ENCODE results near the gene FMN1. TPM values are rescaled to one million over a fixed set of nuclear protein-coding genes. Genes with fewer than 3 reads are reported as not detected.

FMN1 gene
- polyA plus RNA-seq, 3 donors = 0.28 to 3.7 (median 0.34) TPM

DNA sequence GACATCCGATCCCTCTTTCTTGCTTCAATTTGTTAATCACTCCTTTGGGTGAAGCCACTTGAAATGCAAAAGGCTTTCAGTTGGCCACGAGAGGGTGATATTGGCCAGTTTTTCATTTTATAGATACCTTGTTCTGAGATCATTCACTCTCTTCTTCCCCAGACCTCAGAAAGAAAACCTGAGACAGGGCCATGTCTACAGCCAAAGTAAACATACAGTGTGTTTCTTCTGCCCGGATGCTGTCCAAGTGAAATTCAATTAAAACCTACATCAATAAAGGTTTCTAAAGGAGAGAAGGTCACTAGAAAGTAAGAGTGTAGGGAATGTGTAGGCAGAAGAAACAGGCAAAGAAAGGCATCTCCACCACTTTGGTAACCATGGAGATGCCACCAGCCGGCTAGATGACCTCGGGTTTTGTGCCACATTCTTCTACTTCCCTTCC, 39.5 kb upstream of the FMN1 start:
- no peak for DNase-seq
- H3K9ac ChIP-seq (ENCODE audit: insufficient read depth, low read length, poor library complexity, severe bottlenecking) = no peak overlapping the region
- H3K4me2 ChIP-seq (replicated peaks; ENCODE audit: extremely low read depth, low read length, poor library complexity, severe bottlenecking) = no peak overlapping the region
- H3K79me2 ChIP-seq (ENCODE audit: insufficient read depth, low read length) = no peaks in the 10 kb centered on the region
- 36% methylated on average over 2 of the region's 5 CpGs for whole genome bisulfite sequencing (ENCODE audit: insufficient coverage)
- no peak overlapping the region for H3K27ac ChIP-seq (ENCODE audit: low read depth in 1 of 2, low read length in 2 of 2)
- intact Hi-C loops (cut with micrococcal nuclease) = no loop called here
- H3K9me3 ChIP-seq (replicated peaks in 1 of 2; ENCODE audit: control insufficient read depth in 1 of 2, insufficient read depth in 1 of 2, low read length in 2 of 2) = no peaks in the 10 kb centered on the region
- Mint-ChIP-seq H3K27ac (no peak overlapping the region), H3K36me3 (no peaks in the 10 kb centered on the region), H3K4me1 (no peaks in the 10 kb centered on the region), H3K4me3 (no peak overlapping the region), H3K27me3 (ENCODE audit: low read depth in 3 of 3) (peaks cover 6 to 23% (median 7%) of the 10 kb centered on the region in 3 donors), H3K9me3 (peaks cover 0 to 2% (median 0%) of the 10 kb centered on the region in 7 donors)
- no peak overlapping the region for H3K4me3 ChIP-seq (replicated peaks in 1 of 3; ENCODE audit: low read depth in 2 of 3, low read length in 3 of 3)
- H3K27me3 ChIP-seq (ENCODE audit: control insufficient read depth in 2 of 2, insufficient read depth in 2 of 2, low read length in 2 of 2) = peaks cover 0 to 6% of the 10 kb centered on the region in 2 donors
- TF ChIP-seq, protein P1, sequence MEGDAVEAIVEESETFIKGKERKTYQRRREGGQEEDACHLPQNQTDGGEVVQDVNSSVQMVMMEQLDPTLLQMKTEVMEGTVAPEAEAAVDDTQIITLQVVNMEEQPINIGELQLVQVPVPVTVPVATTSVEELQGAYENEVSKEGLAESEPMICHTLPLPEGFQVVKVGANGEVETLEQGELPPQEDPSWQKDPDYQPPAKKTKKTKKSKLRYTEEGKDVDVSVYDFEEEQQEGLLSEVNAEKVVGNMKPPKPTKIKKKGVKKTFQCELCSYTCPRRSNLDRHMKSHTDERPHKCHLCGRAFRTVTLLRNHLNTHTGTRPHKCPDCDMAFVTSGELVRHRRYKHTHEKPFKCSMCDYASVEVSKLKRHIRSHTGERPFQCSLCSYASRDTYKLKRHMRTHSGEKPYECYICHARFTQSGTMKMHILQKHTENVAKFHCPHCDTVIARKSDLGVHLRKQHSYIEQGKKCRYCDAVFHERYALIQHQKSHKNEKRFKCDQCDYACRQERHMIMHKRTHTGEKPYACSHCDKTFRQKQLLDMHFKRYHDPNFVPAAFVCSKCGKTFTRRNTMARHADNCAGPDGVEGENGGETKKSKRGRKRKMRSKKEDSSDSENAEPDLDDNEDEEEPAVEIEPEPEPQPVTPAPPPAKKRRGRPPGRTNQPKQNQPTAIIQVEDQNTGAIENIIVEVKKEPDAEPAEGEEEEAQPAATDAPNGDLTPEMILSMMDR (IDR thresholded peaks at IDR 0.05) = no peak
- no peak overlapping the region for H2AFZ ChIP-seq (ENCODE audit: insufficient read depth, low read depth, low read length, poor library complexity, severe bottlenecking)
- H3K4me1 ChIP-seq (ENCODE audit: control insufficient read depth in 1 of 2, insufficient read depth in 2 of 2, low read length in 2 of 2) = no peaks in the 10 kb centered on the region
- H3K36me3 ChIP-seq (replicated peaks in 1 of 2; ENCODE audit: control insufficient read depth in 1 of 2, insufficient read depth in 2 of 2, low read length in 2 of 2) = no peaks in the 10 kb centered on the region
- no peaks in the 10 kb centered on the region for H4K20me1 ChIP-seq (ENCODE audit: insufficient read depth, low read length)

DNA sequence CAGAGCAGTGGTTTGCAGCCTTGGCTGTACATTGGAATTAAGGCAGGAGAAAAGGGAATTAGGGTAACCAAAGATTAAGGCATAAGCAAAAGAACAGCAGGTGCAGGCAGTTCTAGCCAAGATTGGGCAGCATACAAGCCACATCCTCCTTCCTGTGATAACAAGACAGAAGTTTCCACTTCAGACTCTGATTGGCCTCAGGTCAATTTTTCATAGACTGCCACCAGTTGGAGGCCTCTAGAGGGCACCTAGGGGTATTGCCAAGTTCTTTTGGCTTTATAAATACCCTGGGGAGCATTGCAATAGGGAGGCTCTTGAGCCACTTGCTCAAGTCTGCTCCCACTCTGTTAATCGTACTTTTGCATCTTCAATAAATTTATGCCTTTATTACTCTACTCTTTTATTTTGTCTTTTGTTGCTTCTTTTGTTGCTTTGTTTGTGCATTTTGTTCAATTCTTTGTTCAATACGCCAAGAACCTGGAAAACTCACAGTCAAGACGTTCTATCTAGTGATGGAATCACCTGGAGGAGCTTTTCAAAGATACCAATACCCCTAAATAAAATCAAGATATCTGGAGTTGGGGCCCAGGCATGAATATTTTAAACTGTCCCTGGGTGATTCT, 32.2 kb upstream of the FMN1 start:
- H3K9me3 Mint-ChIP-seq = no peaks in the 10 kb centered on the region
- peaks cover 5 to 8% (median 5%) of the 10 kb centered on the region in 3 donors for H3K27me3 Mint-ChIP-seq (ENCODE audit: low read depth in 3 of 3)
- no peak overlapping the region for H3K4me3 Mint-ChIP-seq
- no peak overlapping the region for H3K27ac Mint-ChIP-seq
- H3K4me1 Mint-ChIP-seq = no peaks in the 10 kb centered on the region
- WGBS (ENCODE audit: insufficient coverage) = no CpG with 5 or more reads among the region's 3 CpGs
- intact Hi-C loops (cut with micrococcal nuclease) = loop anchor here in 1 of 2 donors (10.0 kb wide), 1 partner anchor 132 kb away; no protein-coding TSS in a partner anchor
- peak; percentile 64 to 73 (median 68) for DNase-seq
- Histone ChIP-seq H4K20me1 (ENCODE audit: insufficient read depth, low read length) (no peaks in the 10 kb centered on the region), H3K79me2 (ENCODE audit: insufficient read depth, low read length) (no peaks in the 10 kb centered on the region), H3K36me3 (replicated peaks in 1 of 2; ENCODE audit: control insufficient read depth in 1 of 2, insufficient read depth in 2 of 2, low read length in 2 of 2) (no peaks in the 10 kb centered on the region), H3K4me1 (ENCODE audit: control insufficient read depth in 1 of 2, insufficient read depth in 2 of 2, low read length in 2 of 2) (no peaks in the 10 kb centered on the region), H3K27ac (ENCODE audit: low read depth in 1 of 2, low read length in 2 of 2) (no peak overlapping the region), H3K4me2 (replicated peaks; ENCODE audit: extremely low read depth, low read length, poor library complexity, severe bottlenecking) (no peak overlapping the region), H3K4me3 (replicated peaks in 1 of 3; ENCODE audit: low read depth in 2 of 3, low read length in 3 of 3) (no peak overlapping the region), H2AFZ (ENCODE audit: insufficient read depth, low read depth, low read length, poor library complexity, severe bottlenecking) (no peak overlapping the region), H3K9ac (ENCODE audit: insufficient read depth, low read length, poor library complexity, severe bottlenecking) (no peak overlapping the region), H3K9me3 (replicated peaks in 1 of 2; ENCODE audit: control insufficient read depth in 1 of 2, insufficient read depth in 1 of 2, low read length in 2 of 2) (no peaks in the 10 kb centered on the region), H3K27me3 (ENCODE audit: control insufficient read depth in 2 of 2, insufficient read depth in 2 of 2, low read length in 2 of 2) (no peaks in the 10 kb centered on the region)
- no peaks in the 10 kb centered on the region for H3K36me3 Mint-ChIP-seq
- TF ChIP-seq, protein P1 (IDR thresholded peaks at IDR 0.05) = peak; percentile 70
